WTC11 (cell line): ENCODE results near the gene LMLN.
"Not testable (repeated sequence)": the region's sequence is repeated elsewhere in the genome, so short reads cannot be mapped to it uniquely, and the experiment has no call there.

Experiments
- JUN ChIP-seq: sonication (generic); formaldehyde crosslinking; IDR thresholded peaks from 2 replicates; pipeline ENCODE4 v1.8.0; 2023; ENCODE audit warnings: mild to moderate bottlenecking, missing genetic modification reagents
- MYBL2 ChIP-seq: sonication (generic); formaldehyde crosslinking; IDR thresholded peaks from 2 replicates; pipeline ENCODE4 v1.8.1; 2023; ENCODE audit warnings: mild to moderate bottlenecking, moderate library complexity, missing genetic modification reagents
- OVOL2 ChIP-seq: fragments of 250-450 bp; sonication (Bioruptor Pico); IDR thresholded peaks from 2 replicates; pipeline ENCODE4 v1.9.0; 2021; ENCODE audit warnings: mild to moderate bottlenecking, borderline replicate concordance
- RELA ChIP-seq: sonication (generic); formaldehyde crosslinking; IDR thresholded peaks from 2 replicates; pipeline ENCODE4 v1.8.1; 2022; ENCODE audit warnings: missing genetic modification reagents, mild to moderate bottlenecking, borderline replicate concordance
- SP1 ChIP-seq: sonication (generic); formaldehyde crosslinking; conservative IDR thresholded peaks from 2 replicates; pipeline ENCODE4 v1.8.1; 2022; ENCODE audit warnings: missing genetic modification reagents
- TCF7 ChIP-seq: sonication (generic); formaldehyde crosslinking; IDR thresholded peaks from 2 replicates; pipeline ENCODE4 v1.8.0; 2022; ENCODE audit warnings: mild to moderate bottlenecking, low read depth, missing genetic modification reagents, moderate library complexity
- TF ChIP-seq, protein P1 (sequence below): fragments of 200-600 bp; IDR thresholded peaks from 2 replicates; pipeline ENCODE4 v1.8.0; 2022; ENCODE audit warnings: antibody characterized with exemption
- TF ChIP-seq, protein P2 (sequence below): sonication (generic); formaldehyde crosslinking; IDR thresholded peaks from 2 replicates; pipeline ENCODE4 v1.8.0; 2022; ENCODE audit warnings: mild to moderate bottlenecking, missing genetic modification reagents
- TF ChIP-seq, protein P3 (sequence below): sonication (generic); formaldehyde crosslinking; IDR thresholded peaks from 2 replicates; pipeline ENCODE4 v1.8.0; 2023; ENCODE audit warnings: missing genetic modification reagents, mild to moderate bottlenecking, borderline replicate concordance

DNA sequence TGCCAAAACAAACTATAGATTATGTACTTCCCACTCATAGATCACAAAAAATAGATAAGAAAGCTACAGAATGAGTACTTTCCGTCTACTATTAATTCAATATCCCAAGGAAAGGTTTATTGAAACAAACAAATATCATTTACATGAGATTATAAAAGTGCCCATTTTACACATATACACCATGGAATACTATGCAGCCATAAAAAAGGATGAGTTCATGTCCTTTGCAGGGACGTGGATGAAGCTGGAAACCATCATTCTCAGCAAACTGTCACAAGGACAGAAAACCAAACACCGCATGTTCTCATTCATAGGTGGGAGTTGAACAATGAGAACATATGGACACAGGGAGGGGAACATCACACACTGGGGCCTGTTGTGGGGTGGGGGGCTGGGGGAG is 32.4 kb upstream of the LMLN start:
- TF ChIP-seq OVOL2 (CRISPR knock-in tag); MYBL2; TCF7 (CRISPR knock-in tag); RELA (CRISPR knock-in tag); JUN (CRISPR knock-in tag); SP1 (CRISPR knock-in tag): not testable (repeated sequence)
- TF ChIP-seq, protein P1, sequence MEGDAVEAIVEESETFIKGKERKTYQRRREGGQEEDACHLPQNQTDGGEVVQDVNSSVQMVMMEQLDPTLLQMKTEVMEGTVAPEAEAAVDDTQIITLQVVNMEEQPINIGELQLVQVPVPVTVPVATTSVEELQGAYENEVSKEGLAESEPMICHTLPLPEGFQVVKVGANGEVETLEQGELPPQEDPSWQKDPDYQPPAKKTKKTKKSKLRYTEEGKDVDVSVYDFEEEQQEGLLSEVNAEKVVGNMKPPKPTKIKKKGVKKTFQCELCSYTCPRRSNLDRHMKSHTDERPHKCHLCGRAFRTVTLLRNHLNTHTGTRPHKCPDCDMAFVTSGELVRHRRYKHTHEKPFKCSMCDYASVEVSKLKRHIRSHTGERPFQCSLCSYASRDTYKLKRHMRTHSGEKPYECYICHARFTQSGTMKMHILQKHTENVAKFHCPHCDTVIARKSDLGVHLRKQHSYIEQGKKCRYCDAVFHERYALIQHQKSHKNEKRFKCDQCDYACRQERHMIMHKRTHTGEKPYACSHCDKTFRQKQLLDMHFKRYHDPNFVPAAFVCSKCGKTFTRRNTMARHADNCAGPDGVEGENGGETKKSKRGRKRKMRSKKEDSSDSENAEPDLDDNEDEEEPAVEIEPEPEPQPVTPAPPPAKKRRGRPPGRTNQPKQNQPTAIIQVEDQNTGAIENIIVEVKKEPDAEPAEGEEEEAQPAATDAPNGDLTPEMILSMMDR = not testable (repeated sequence)
- TF ChIP-seq, protein P2, sequence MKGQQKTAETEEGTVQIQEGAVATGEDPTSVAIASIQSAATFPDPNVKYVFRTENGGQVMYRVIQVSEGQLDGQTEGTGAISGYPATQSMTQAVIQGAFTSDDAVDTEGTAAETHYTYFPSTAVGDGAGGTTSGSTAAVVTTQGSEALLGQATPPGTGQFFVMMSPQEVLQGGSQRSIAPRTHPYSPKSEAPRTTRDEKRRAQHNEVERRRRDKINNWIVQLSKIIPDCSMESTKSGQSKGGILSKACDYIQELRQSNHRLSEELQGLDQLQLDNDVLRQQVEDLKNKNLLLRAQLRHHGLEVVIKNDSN = not testable (repeated sequence)
- TF ChIP-seq, protein P3, sequence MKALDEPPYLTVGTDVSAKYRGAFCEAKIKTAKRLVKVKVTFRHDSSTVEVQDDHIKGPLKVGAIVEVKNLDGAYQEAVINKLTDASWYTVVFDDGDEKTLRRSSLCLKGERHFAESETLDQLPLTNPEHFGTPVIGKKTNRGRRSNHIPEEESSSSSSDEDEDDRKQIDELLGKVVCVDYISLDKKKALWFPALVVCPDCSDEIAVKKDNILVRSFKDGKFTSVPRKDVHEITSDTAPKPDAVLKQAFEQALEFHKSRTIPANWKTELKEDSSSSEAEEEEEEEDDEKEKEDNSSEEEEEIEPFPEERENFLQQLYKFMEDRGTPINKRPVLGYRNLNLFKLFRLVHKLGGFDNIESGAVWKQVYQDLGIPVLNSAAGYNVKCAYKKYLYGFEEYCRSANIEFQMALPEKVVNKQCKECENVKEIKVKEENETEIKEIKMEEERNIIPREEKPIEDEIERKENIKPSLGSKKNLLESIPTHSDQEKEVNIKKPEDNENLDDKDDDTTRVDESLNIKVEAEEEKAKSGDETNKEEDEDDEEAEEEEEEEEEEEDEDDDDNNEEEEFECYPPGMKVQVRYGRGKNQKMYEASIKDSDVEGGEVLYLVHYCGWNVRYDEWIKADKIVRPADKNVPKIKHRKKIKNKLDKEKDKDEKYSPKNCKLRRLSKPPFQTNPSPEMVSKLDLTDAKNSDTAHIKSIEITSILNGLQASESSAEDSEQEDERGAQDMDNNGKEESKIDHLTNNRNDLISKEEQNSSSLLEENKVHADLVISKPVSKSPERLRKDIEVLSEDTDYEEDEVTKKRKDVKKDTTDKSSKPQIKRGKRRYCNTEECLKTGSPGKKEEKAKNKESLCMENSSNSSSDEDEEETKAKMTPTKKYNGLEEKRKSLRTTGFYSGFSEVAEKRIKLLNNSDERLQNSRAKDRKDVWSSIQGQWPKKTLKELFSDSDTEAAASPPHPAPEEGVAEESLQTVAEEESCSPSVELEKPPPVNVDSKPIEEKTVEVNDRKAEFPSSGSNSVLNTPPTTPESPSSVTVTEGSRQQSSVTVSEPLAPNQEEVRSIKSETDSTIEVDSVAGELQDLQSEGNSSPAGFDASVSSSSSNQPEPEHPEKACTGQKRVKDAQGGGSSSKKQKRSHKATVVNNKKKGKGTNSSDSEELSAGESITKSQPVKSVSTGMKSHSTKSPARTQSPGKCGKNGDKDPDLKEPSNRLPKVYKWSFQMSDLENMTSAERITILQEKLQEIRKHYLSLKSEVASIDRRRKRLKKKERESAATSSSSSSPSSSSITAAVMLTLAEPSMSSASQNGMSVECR (CRISPR knock-in tag) = not testable (repeated sequence)
